ENCODE results near the gene TRIM43B.
"Not testable (repeated sequence)": the region's sequence is repeated elsewhere in the genome, so short reads cannot be mapped to it uniquely, and the experiment has no call there.

Gene TRIM43B

GRCh38 chr2:95433973-95434372 lies 50.6 kb downstream of the TRIM43B start:
- DNase-seq (ENCODE audit: low read depth, low spot score): not testable (repeated sequence)

DNA sequence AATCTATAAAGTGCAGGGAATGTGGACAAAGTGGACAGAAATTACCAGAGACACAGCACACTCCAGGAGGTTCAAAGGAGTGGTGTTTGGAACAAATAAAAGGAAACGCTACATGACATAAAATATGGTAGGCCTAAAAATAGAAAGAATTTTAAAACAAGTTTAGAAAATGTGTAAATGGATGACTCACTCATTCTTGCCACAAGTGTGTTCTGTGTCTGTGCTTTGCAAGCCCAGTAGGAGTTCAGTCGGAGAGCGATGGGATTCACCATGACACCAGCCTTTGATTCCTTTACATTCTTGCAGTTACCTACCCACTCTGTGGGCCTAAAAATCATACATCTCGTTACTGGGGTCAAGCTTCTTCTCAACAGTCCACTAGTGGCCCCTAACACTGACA lies 51.2 kb downstream of the TRIM43B start:
- not testable (repeated sequence) for DNase-seq (ENCODE audit: low read depth, low spot score)

DNA sequence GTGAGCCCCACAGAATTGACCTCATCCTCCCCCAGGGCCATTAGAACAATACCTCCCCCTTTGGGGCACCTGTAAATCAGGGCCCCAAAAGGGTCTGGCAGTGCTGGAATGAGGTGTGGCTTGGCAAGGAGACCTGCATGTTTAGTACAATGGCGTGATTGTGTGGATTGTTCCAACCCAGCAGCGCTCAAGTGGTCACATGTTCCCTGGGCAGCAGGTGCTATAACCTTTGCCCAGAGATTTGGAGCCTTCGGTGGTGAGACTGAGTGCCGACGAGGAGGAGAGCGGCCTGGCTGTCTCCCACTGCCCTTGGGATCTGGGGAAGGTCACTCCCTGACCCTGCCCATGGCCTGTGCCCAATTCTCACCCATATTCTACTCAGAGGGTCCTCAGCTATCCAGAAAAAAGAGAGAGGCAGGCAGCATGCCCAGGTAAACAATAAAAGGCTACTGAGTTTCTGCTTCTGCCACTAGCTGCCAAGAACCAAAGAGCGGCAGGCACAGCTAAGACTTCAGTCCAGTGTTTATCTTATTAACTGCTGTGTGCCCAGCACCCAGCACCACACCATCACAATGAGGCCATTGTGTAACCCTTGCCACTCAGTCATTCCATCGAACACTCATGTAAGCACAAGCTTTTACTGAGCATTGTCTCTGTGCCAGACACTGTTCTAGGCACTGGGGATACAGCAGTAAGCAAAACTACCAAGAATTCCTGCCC lies 54.6 kb downstream of the TRIM43B start:
- not testable (repeated sequence) for DNase-seq (ENCODE audit: low read depth, low spot score)

- not testable (repeated sequence) for DNase-seq (ENCODE audit: low read depth, low spot score)
Measured at GRCh38 chr2:95427196-95427867, 57.2 kb downstream of the TRIM43B start.
